ENCODE results near the gene C5.
"Not testable (repeated sequence)": the region's sequence is repeated elsewhere in the genome, so short reads cannot be mapped to it uniquely, and the experiment has no call there.

Gene C5

GRCh38 chr9:121048175-121048574 is 1.9 kb downstream of the C5 start:
- DNase-seq, result no peak

- no peak for DNase-seq
Observed at GRCh38 chr9:121038804-121039203, 11.3 kb downstream of the C5 start.

GRCh38 chr9:121038362-121038761 is 11.7 kb downstream of the C5 start:
- DNase-seq, result no peak

GRCh38 chr9:121035717-121036116 is 14.4 kb downstream of the C5 start:
- DNase-seq, result not testable (repeated sequence)

- DNase-seq, result no peak
Observed at GRCh38 chr9:121034529-121034928, 15.5 kb downstream of the C5 start.

GRCh38 chr9:121029469-121029868 is 20.6 kb downstream of the C5 start:
- DNase-seq, result no peak

GRCh38 chr9:121028285-121028684 is 21.8 kb downstream of the C5 start:
- not testable (repeated sequence) for DNase-seq

GRCh38 chr9:121026768-121027167 is 23.3 kb downstream of the C5 start:
- DNase-seq, result no peak

- no peak for DNase-seq
Observed at GRCh38 chr9:121026260-121026691, 23.8 kb downstream of the C5 start.

- no peak for DNase-seq
Observed at GRCh38 chr9:121024237-121024636, 25.8 kb downstream of the C5 start.

GRCh38 chr9:121023064-121023463 is 27.0 kb downstream of the C5 start:
- no peak for DNase-seq

- DNase-seq, result no peak
Observed at GRCh38 chr9:121021301-121021700, 28.8 kb downstream of the C5 start.

GRCh38 chr9:121019273-121019672 is 30.8 kb downstream of the C5 start:
- DNase-seq, result no peak

GRCh38 chr9:121013911-121014310 is 36.2 kb downstream of the C5 start:
- no peak for DNase-seq

GRCh38 chr9:121009650-121010049 is 40.4 kb downstream of the C5 start:
- peak in 1 of 2 donors; percentile 1 for DNase-seq

GRCh38 chr9:120999317-120999716 is 50.8 kb downstream of the C5 start:
- no peak for DNase-seq

- DNase-seq, result no peak
Observed at GRCh38 chr9:120998111-120998510, 52.0 kb downstream of the C5 start.

- no peak for DNase-seq
Observed at GRCh38 chr9:120997502-120997901, 52.6 kb downstream of the C5 start.

GRCh38 chr9:120996409-120996808 is 53.7 kb downstream of the C5 start:
- DNase-seq, result no peak

- DNase-seq, result no peak
Observed at GRCh38 chr9:120989065-120989464, 61.0 kb downstream of the C5 start.

GRCh38 chr9:120985819-120986222 is 64.3 kb downstream of the C5 start:
- DNase-seq, result peak in 1 of 2 donors; percentile 2

GRCh38 chr9:120983259-120983837 is 66.7 kb downstream of the C5 start:
- no peak for DNase-seq

- DNase-seq, result no peak
Observed at GRCh38 chr9:120982836-120983235, 67.2 kb downstream of the C5 start.

- DNase-seq, result no peak
Observed at GRCh38 chr9:120980951-120981350, 69.1 kb downstream of the C5 start.

GRCh38 chr9:120979797-120980196 is 70.3 kb downstream of the C5 start:
- no peak for DNase-seq

GRCh38 chr9:120978987-120979386 is 71.1 kb downstream of the C5 start:
- DNase-seq, result no peak
